ENCODE measurements around the gene NUBP2.

GRCh38 chr16:1815461-1815860 is 32.7 kb downstream of the NUBP2 start:
- TF ChIP-seq ZBTB6 (tag by site-specific recombination; IDR thresholded peaks at IDR 0.05) (no peak), ZNF211 (tag by site-specific recombination; IDR thresholded peaks at IDR 0.05; ENCODE audit: low read depth) (no peak), ZNF157 (tag by site-specific recombination; IDR thresholded peaks at IDR 0.05) (no peak), EGR2 (tag by site-specific recombination; IDR thresholded peaks at IDR 0.05; ENCODE audit: low read depth) (no peak), ZFP69B (tag by site-specific recombination; IDR thresholded peaks at IDR 0.05) (no peak), CTCF (tag by site-specific recombination; IDR thresholded peaks at IDR 0.05) (no peak), KLF9 (tag by site-specific recombination; IDR thresholded peaks at IDR 0.05; ENCODE audit: low read depth) (no peak), ZNF26 (tag by site-specific recombination; IDR thresholded peaks at IDR 0.05) (no peak)

All from HEK293 (cell line).